IMR-90 (cell line): ENCODE data around the gene TEX35. TPM values are rescaled to one million over a fixed set of nuclear protein-coding genes. Genes with fewer than 3 reads are reported as not detected.

Experiments
- ATAC-seq: fragments of 200-7000 bp; cut with Tn5 transposase; 2 replicates; pipeline ENCODE4 v1.9.1; 2020; ENCODE audit warnings: low read depth, mild to moderate bottlenecking, moderate library complexity
- BruUV-seq: library from RNA; stranded (reverse); fragments of 400-500 nt; replicated peaks from 2 replicates; lab custom pipeline; 2021; lab: Mats Ljungman, UMichigan
- CTCF ChIA-PET: fragments of 300-600 bp; formaldehyde crosslinking; extraction: SDS; loops from one replicate; lab custom pipeline; 2021; ENCODE audit warnings: antibody characterized with exemption; lab: Yijun Ruan, JAX
- POLR2A ChIA-PET: fragments of 300-600 bp; sonication (Branson Sonifier 250); formaldehyde crosslinking; loops from one replicate; lab custom pipeline; 2022; ENCODE audit warnings: antibody characterized with exemption; ENCODE audit not compliant: unreplicated experiment; lab: Charles Lee
- DNase-seq: peaks from one replicate; pipeline ENCODE4 v3.0.0; 2013
- H2AFZ ChIP-seq: replicated peaks from 2 replicates; pipeline ENCODE3; 2013; ENCODE audit warnings: low read length, mild to moderate bottlenecking; ENCODE audit not compliant: poor library complexity
- H2AK5ac ChIP-seq: 2 replicates; pipeline ENCODE4 v1.6.1; 2013; ENCODE audit warnings: low read depth, low read length, inconsistent platforms
- H2AK9ac ChIP-seq: replicated peaks from 2 replicates; pipeline ENCODE3; 2013; ENCODE audit warnings: mild to moderate bottlenecking, low read depth, low read length, moderate library complexity; ENCODE audit not compliant: poor library complexity
- H2BK120ac ChIP-seq: 2 replicates; pipeline ENCODE4 v1.6.1; 2013; ENCODE audit warnings: low read depth, low read length, inconsistent platforms
- H2BK15ac ChIP-seq: 3 replicates; pipeline ENCODE4 v1.6.1; 2013; ENCODE audit warnings: low read depth, low read length, inconsistent platforms
- H2BK20ac ChIP-seq: 2 replicates; pipeline ENCODE4 v1.6.1; 2013; ENCODE audit warnings: low read depth, mild to moderate bottlenecking, inconsistent platforms, low read length, moderate library complexity
- H2BK5ac ChIP-seq: 2 replicates; pipeline ENCODE4 v1.6.1; 2013; ENCODE audit warnings: mild to moderate bottlenecking, low read depth, low read length, inconsistent platforms; ENCODE audit not compliant: poor library complexity, severe bottlenecking
- H3K14ac ChIP-seq: replicated peaks from 2 replicates; pipeline ENCODE4 v1.6.1; 2013; ENCODE audit warnings: low read depth, low read length, inconsistent platforms
- H3K18ac ChIP-seq: 2 replicates; pipeline ENCODE4 v1.6.1; 2013; ENCODE audit warnings: low read depth, low read length, control low read depth
- H3K23ac ChIP-seq: 2 replicates; pipeline ENCODE4 v1.6.1; 2013; ENCODE audit warnings: low read depth, low read length, inconsistent platforms
- H3K27ac ChIP-seq: 2 replicates; pipeline ENCODE4 v1.5.1; 2013; ENCODE audit warnings: mild to moderate bottlenecking, control low read depth, low read length; ENCODE audit not compliant: insufficient read depth
- H3K27me3 ChIP-seq: 2 replicates; pipeline ENCODE4 v1.6.1; 2013; ENCODE audit warnings: low read length; ENCODE audit not compliant: control insufficient read depth, insufficient read depth
- H3K36me3 ChIP-seq: 2 replicates; pipeline ENCODE4 v1.6.1; 2013; ENCODE audit warnings: low read length, mixed read lengths; ENCODE audit not compliant: control insufficient read depth, insufficient read depth
- H3K4ac ChIP-seq: 2 replicates; pipeline ENCODE4 v1.6.1; 2013; ENCODE audit warnings: low read depth, low read length, inconsistent platforms
- H3K4me1 ChIP-seq: 2 replicates; pipeline ENCODE4 v1.6.1; 2013; ENCODE audit warnings: low read length, mixed read lengths; ENCODE audit not compliant: control insufficient read depth, insufficient read depth
- H3K4me2 ChIP-seq: 2 replicates; pipeline ENCODE4 v1.6.1; 2013; ENCODE audit warnings: low read depth, mild to moderate bottlenecking, control low read depth, low read length, moderate library complexity
- H3K4me3 ChIP-seq: 2 replicates; pipeline ENCODE4 v1.5.1; 2013; ENCODE audit warnings: low read depth, mild to moderate bottlenecking, control low read depth, low read length, moderate library complexity; ENCODE audit not compliant: insufficient read depth
- H3K56ac ChIP-seq: 2 replicates; pipeline ENCODE4 v1.6.1; 2013; ENCODE audit warnings: low read length, inconsistent platforms; ENCODE audit not compliant: insufficient read depth; ENCODE audit errors: extremely low read depth
- H3K79me1 ChIP-seq, 2 experiments: 2 replicates each; pipeline ENCODE4 v1.6.1; 2013; ENCODE audit warnings: low read length in 2 of 2, inconsistent platforms in 1 of 2, low read depth in 1 of 2
- H3K9ac ChIP-seq: 2 replicates; pipeline ENCODE4 v1.6.1; 2013; ENCODE audit warnings: low read depth, low read length, control low read depth
- H3K9me1 ChIP-seq: 2 replicates; pipeline ENCODE4 v1.6.1; 2013; ENCODE audit warnings: low read length, inconsistent platforms; ENCODE audit not compliant: insufficient read depth
- H3K9me3 ChIP-seq: 2 replicates; pipeline ENCODE4 v1.6.1; 2013; ENCODE audit warnings: low read length; ENCODE audit not compliant: control insufficient read depth, insufficient read depth
- H4K20me1 ChIP-seq: 2 replicates; pipeline ENCODE4 v1.6.1; 2013; ENCODE audit warnings: low read length, inconsistent platforms; ENCODE audit not compliant: insufficient read depth
- H4K5ac ChIP-seq: 2 replicates; pipeline ENCODE4 v1.6.1; 2013; ENCODE audit warnings: mild to moderate bottlenecking, low read depth, low read length, control low read depth
- H4K8ac ChIP-seq, 2 experiments: 2 replicates each; pipeline ENCODE4 v1.6.1; 2013; ENCODE audit warnings: low read depth in 2 of 2, low read length in 2 of 2, control low read depth in 1 of 2, inconsistent platforms in 1 of 2
- H4K91ac ChIP-seq: 2 replicates; pipeline ENCODE4 v1.6.1; 2013; ENCODE audit warnings: low read depth, low read length, inconsistent platforms; ENCODE audit not compliant: insufficient read depth
- BHLHE40 ChIP-seq: fragments of 150-350 bp; IDR thresholded peaks from 2 replicates; pipeline ENCODE4 v1.6.1; 2016; ENCODE audit warnings: mild to moderate bottlenecking, low read depth, low read length
- CEBPB ChIP-seq: IDR thresholded peaks from 2 replicates; pipeline ENCODE4 v1.6.1; 2012; ENCODE audit warnings: low read depth, low read length, improper control_type of control experiment
- CHD1 ChIP-seq: IDR thresholded peaks from 2 replicates; pipeline ENCODE4 v1.6.1; 2012; ENCODE audit warnings: low read depth, low read length, improper control_type of control experiment
- CTCF ChIP-seq: conservative IDR thresholded peaks from 2 replicates; pipeline ENCODE4 v1.5.1; 2012; ENCODE audit warnings: mild to moderate bottlenecking, low read depth, low read length, improper control_type of control experiment
- FOS ChIP-seq: fragments of 150-350 bp; IDR thresholded peaks from 2 replicates; pipeline ENCODE4 v1.6.1; 2016; ENCODE audit warnings: low read depth, low read length
- MAFK ChIP-seq: IDR thresholded peaks from 2 replicates; pipeline ENCODE4 v1.6.1; 2012; ENCODE audit warnings: low read depth, low read length, improper control_type of control experiment
- MAZ ChIP-seq: IDR thresholded peaks from 2 replicates; pipeline ENCODE4 v1.6.1; 2012; ENCODE audit warnings: low read depth, mild to moderate bottlenecking, low read length, improper control_type of control experiment, moderate library complexity, borderline replicate concordance
- MXI1 ChIP-seq: IDR thresholded peaks from 2 replicates; pipeline ENCODE4 v1.6.1; 2012; ENCODE audit warnings: low read depth, mild to moderate bottlenecking, low read length, moderate library complexity, borderline replicate concordance
- NFE2L2 ChIP-seq: fragments of 150-350 bp; IDR thresholded peaks from 2 replicates; pipeline ENCODE4 v1.6.1; 2016; ENCODE audit warnings: low read depth, mild to moderate bottlenecking, low read length
- POLR2A ChIP-seq: IDR thresholded peaks from 2 replicates; pipeline ENCODE4 v1.6.1; 2012; ENCODE audit warnings: mild to moderate bottlenecking, low read depth, low read length
- SMC3 ChIP-seq: fragments of 150-350 bp; IDR thresholded peaks from 2 replicates; pipeline ENCODE4 v1.6.1; 2016; ENCODE audit warnings: low read depth, mild to moderate bottlenecking, antibody characterized with exemption, low read length, moderate library complexity
- WGBS, 2 experiments: methylation state at CpG; one replicate each; pipeline versions ENCODE4 v1.1.5 to v1.1.7; 2013; ENCODE audit warnings: missing lambda C conversion rate in 2 of 2; ENCODE audit not compliant: insufficient read length in 1 of 2; ENCODE audit errors: extremely low coverage in 2 of 2; 5-methylcytosine and 5-hydroxymethylcytosine counted together
- dilution Hi-C: fragments of 300-500 bp; cut with HindIII; formaldehyde crosslinking; loops from one replicate; pipeline ENCODE4 v1.14.3; 2018; ENCODE audit warnings: low sequenced_read_pairs; ENCODE audit not compliant: unreplicated experiment
- in situ Hi-C: fragments of 300-500 bp; cut with MboI; formaldehyde crosslinking; loops from 3 replicates; pipeline ENCODE4 v1.14.3; 2019; ENCODE audit warnings: low sequenced_read_pairs, inconsistent platforms, mixed read lengths
- intact Hi-C: fragments of 100-400 bp; cut with micrococcal nuclease; formaldehyde crosslinking; loops from 2 replicates; pipeline ENCODE4 v1.10.0; 2022
- polyA plus RNA-seq, 3 experiments: library from polyadenylated mRNA; depleted of rRNA; stranded (reverse); fragments of >200 nt; gene quantifications; 2 replicates each; pipeline ENCODE4 v1.2.3, GENCODE V29; 2012; ENCODE audit warnings: low replicate concordance in 1 of 3
- total RNA-seq: library from RNA; depleted of rRNA; stranded (reverse); fragments of >200 nt; gene quantifications from 2 replicates; pipeline ENCODE4 v1.2.3, GENCODE V29; 2012

The TEX35 gene
- total and polyA plus RNA-seq, 2 of the 4 experiments (the other 2 are of a cell fraction) = 0.05 TPM; not detected in 1

GRCh38 chr1:178551940-178552339 lies 39.0 kb downstream of the TEX35 start:
- peaks cover 17% of the 10 kb centered on the region for H3K36me3 ChIP-seq
- H2AFZ ChIP-seq = no peak overlapping the region
- H3K4me2 ChIP-seq = no peak overlapping the region
- H2AK5ac ChIP-seq = no peak overlapping the region
- no peak overlapping the region for H3K4me3 ChIP-seq
- H3K56ac ChIP-seq = no peak overlapping the region
- dilution Hi-C loops = no loop called here
- no peaks in the 10 kb centered on the region for H4K20me1 ChIP-seq
- H3K4ac ChIP-seq = no peak overlapping the region
- no peak overlapping the region for H3K14ac ChIP-seq
- no peak overlapping the region for H2BK5ac ChIP-seq
- no peak overlapping the region for H2AK9ac ChIP-seq
- H3K9me3 ChIP-seq = peaks cover 3% of the 10 kb centered on the region; the same call in 1 of the 2 replicates
- H4K91ac ChIP-seq = no peak overlapping the region
- H3K18ac ChIP-seq = no peak overlapping the region
- H2BK120ac ChIP-seq = no peak overlapping the region
- H2BK15ac ChIP-seq = no peak overlapping the region
- no peak overlapping the region for H4K8ac ChIP-seq
- CTCF ChIA-PET = no interaction called here
- H3K9ac ChIP-seq = no peak overlapping the region
- H3K27me3 ChIP-seq = no peaks in the 10 kb centered on the region
- intact Hi-C loops = no loop called here
- DNase-seq (no peak), ATAC-seq (no peak)
- H3K27ac ChIP-seq = no peak overlapping the region
- no CpG with 5 or more reads among the region's 3 CpGs for WGBS, 2 experiments
- in situ Hi-C loops = no loop called here
- no peak overlapping the region for H2BK20ac ChIP-seq
- 0 out of 2 replicates have a peak, but pooled peaks cover 2% of the 10 kb centered on the region for H3K9me1 ChIP-seq
- no peak overlapping the region for H3K23ac ChIP-seq
- peaks cover 0 to 11% of the 10 kb centered on the region in 2 experiments; a peak in 2 of 4 replicates for H3K79me1 ChIP-seq
- POLR2A ChIA-PET = no interaction called here
- no TSS peak for BruUV-seq
- no peaks in the 10 kb centered on the region for H3K4me1 ChIP-seq
- TF ChIP-seq POLR2A (no peak), BHLHE40 (no peak), NFE2L2 (no peak), MAZ (no peak), MXI1 (no peak), MAFK (no peak), CEBPB (no peak), CHD1 (no peak), CTCF (no peak), SMC3 (no peak), FOS (no peak)
- H4K5ac ChIP-seq = no peak overlapping the region
